ENCODE data around the gene PRKN.

PRKN gene

GRCh38 chr6:161360520-161360919 lies 1367.0 kb downstream of the PRKN start:
- no peak overlapping the region for H3K4me3 ChIP-seq (ENCODE audit: low read depth, low read length)
- TF ChIP-seq MAX (IDR thresholded peaks at IDR 0.05; ENCODE audit: low read depth, low read length) (no peak), MYC (IDR thresholded peaks at IDR 0.05; ENCODE audit: low read depth, low read length) (no peak), CTCF (IDR thresholded peaks at IDR 0.05; ENCODE audit: low read depth, low read length) (no peak), POLR2A (IDR thresholded peaks at IDR 0.05; ENCODE audit: extremely low read depth, insufficient read length) (no peak)
- DNase-seq (ENCODE audit: low read depth): no peak

- TF ChIP-seq MAX (IDR thresholded peaks at IDR 0.05; ENCODE audit: low read depth, low read length) (no peak), MYC (IDR thresholded peaks at IDR 0.05; ENCODE audit: low read depth, low read length) (no peak), CTCF (IDR thresholded peaks at IDR 0.05; ENCODE audit: low read depth, low read length) (no peak), POLR2A (IDR thresholded peaks at IDR 0.05; ENCODE audit: extremely low read depth, insufficient read length) (no peak)
- H3K4me3 ChIP-seq (ENCODE audit: low read depth, low read length): no peak overlapping the region
- DNase-seq (ENCODE audit: low read depth): no peak
Observed at GRCh38 chr6:161359618-161359945, 1368.0 kb downstream of the PRKN start.

GRCh38 chr6:161356167-161356854 lies 1371.3 kb downstream of the PRKN start:
- DNase-seq (ENCODE audit: low read depth): no peak
- no peak overlapping the region for H3K4me3 ChIP-seq (ENCODE audit: low read depth, low read length)
- TF ChIP-seq CTCF (IDR thresholded peaks at IDR 0.05; ENCODE audit: low read depth, low read length) (no peak), MAX (IDR thresholded peaks at IDR 0.05; ENCODE audit: low read depth, low read length) (no peak), MYC (IDR thresholded peaks at IDR 0.05; ENCODE audit: low read depth, low read length) (no peak), POLR2A (IDR thresholded peaks at IDR 0.05; ENCODE audit: extremely low read depth, insufficient read length) (no peak)

- no peak overlapping the region for H3K4me3 ChIP-seq (ENCODE audit: low read depth, low read length)
- no peak for DNase-seq (ENCODE audit: low read depth)
- TF ChIP-seq MYC (IDR thresholded peaks at IDR 0.05; ENCODE audit: low read depth, low read length): no peak
- TF ChIP-seq CTCF (IDR thresholded peaks at IDR 0.05; ENCODE audit: low read depth, low read length): no peak
- TF ChIP-seq POLR2A (IDR thresholded peaks at IDR 0.05; ENCODE audit: extremely low read depth, insufficient read length): no peak
- TF ChIP-seq MAX (IDR thresholded peaks at IDR 0.05; ENCODE audit: low read depth, low read length): no peak
Observed at GRCh38 chr6:161355696-161356095, 1371.9 kb downstream of the PRKN start.

GRCh38 chr6:161354956-161355355 lies 1372.6 kb downstream of the PRKN start:
- TF ChIP-seq POLR2A (IDR thresholded peaks at IDR 0.05; ENCODE audit: extremely low read depth, insufficient read length) (no peak), MYC (IDR thresholded peaks at IDR 0.05; ENCODE audit: low read depth, low read length) (no peak), CTCF (IDR thresholded peaks at IDR 0.05; ENCODE audit: low read depth, low read length) (no peak), MAX (IDR thresholded peaks at IDR 0.05; ENCODE audit: low read depth, low read length) (no peak)
- no peak overlapping the region for H3K4me3 ChIP-seq (ENCODE audit: low read depth, low read length)
- no peak for DNase-seq (ENCODE audit: low read depth)
